OCI-LY7 (cell line): ENCODE measurements around the gene KDM8.

Experiments used
- CTCF ChIP-seq: fragments of 200-600 bp; sonication (generic); conservative IDR thresholded peaks from 2 replicates; pipeline ENCODE4 v1.5.1; 2014; ENCODE audit warnings: mild to moderate bottlenecking, antibody characterized with exemption, low read length, moderate library complexity, mixed read lengths
- EZH2phosphoT487 ChIP-seq: fragments of 200-600 bp; sonication (generic); IDR thresholded peaks from 2 replicates; pipeline ENCODE4 v1.6.1; 2018; ENCODE audit warnings: low read depth, borderline replicate concordance, mild to moderate bottlenecking, mixed run types, antibody characterized with exemption, low read length, moderate library complexity, mixed read lengths

GRCh38 chr16:27225536-27226360 is 22.4 kb downstream of the KDM8 start:
- TF ChIP-seq CTCF (peak; percentile 55), EZH2phosphoT487 (no peak)
